ENCODE measurements around the gene SGCA. TPM values are rescaled to one million over a fixed set of nuclear protein-coding genes. Genes with fewer than 3 reads are reported as not detected.

SGCA gene
- total and polyA plus RNA-seq, 2 of the 13 experiments (the other 11 are each of a cell fraction or from before 2014, with no cell fraction given), result not detected

DNA sequence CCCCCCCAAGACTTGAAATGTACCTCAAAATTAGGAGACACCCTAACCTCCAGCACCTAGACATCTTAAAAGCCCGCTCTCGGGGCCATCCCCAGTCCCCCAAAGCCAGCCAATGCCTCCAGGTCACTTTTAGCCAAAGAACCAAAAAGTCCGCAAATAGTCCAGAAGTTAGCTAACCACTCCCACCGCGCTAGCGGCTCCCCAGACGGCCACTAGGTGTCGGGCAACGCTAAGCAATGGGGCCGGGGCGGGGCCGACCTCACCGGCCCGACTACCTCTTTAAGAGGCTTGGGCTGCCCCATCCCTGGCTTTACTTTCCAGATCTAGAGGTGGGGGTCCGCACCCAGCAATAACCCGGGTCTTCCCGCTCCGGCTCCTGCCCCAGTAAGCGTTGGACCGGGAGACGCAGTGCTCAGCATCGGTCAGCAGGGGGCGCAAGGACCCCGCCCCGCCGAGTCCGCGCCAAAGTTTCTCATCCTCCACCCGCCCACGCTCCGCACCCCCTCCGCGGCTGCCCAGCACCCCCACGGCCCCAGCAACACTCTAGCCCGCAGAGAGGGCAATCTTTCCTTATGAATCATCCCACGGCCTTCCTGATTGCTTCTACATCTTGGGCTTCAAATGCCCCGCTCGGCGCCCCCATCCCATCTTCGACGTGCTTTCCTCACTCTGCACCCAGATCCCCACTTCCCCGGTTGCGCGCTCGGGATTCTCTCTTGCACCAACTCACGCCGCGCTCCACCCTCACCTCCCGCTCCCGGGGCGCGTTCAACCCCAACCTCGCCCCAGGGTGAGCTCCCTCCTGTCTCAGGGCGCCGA is 34.9 kb downstream of the SGCA start (continued):
- TF ChIP-seq, protein P1, sequence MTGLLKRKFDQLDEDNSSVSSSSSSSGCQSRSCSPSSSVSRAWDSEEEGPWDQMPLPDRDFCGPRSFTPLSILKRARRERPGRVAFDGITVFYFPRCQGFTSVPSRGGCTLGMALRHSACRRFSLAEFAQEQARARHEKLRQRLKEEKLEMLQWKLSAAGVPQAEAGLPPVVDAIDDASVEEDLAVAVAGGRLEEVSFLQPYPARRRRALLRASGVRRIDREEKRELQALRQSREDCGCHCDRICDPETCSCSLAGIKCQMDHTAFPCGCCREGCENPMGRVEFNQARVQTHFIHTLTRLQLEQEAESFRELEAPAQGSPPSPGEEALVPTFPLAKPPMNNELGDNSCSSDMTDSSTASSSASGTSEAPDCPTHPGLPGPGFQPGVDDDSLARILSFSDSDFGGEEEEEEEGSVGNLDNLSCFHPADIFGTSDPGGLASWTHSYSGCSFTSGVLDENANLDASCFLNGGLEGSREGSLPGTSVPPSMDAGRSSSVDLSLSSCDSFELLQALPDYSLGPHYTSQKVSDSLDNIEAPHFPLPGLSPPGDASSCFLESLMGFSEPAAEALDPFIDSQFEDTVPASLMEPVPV (CRISPR knock-in tag; IDR thresholded peaks at IDR 0.05), result peak; percentile 68; the same call in 1 of the 2 replicates
- TF ChIP-seq SIN3A (IDR thresholded peaks at IDR 0.05; ENCODE audit: borderline replicate concordance, low read depth, low read length), result no peak
- no peak for TF ChIP-seq ZNF326 (CRISPR knock-in tag; IDR thresholded peaks at IDR 0.05; ENCODE audit: borderline replicate concordance)
- TF ChIP-seq HNRNPLL (IDR thresholded peaks at IDR 0.05; ENCODE audit: low read depth, low read length, poor library complexity, severe bottlenecking), result peak; percentile 74
- no peak for TF ChIP-seq ZNF784 (CRISPR knock-in tag; IDR thresholded peaks at IDR 0.05; ENCODE audit: borderline replicate concordance)
- TF ChIP-seq ZIK1 (CRISPR knock-in tag; IDR thresholded peaks at IDR 0.05; ENCODE audit: borderline replicate concordance, low read depth), result no peak
- peak; percentile 58; the same call in 1 of the 2 replicates for TF ChIP-seq ZNF547 (CRISPR knock-in tag; IDR thresholded peaks at IDR 0.05)
- TF ChIP-seq ZNF337 (CRISPR knock-in tag; IDR thresholded peaks at IDR 0.05; ENCODE audit: borderline replicate concordance, low read depth), result no peak
- TF ChIP-seq RFX5 (IDR thresholded peaks at IDR 0.05; ENCODE audit: low read depth, low read length), result no peak
- TF ChIP-seq NFIC (IDR thresholded peaks at IDR 0.05; ENCODE audit: low read length), result no peak
- TF ChIP-seq ZNF44 (CRISPR knock-in tag; IDR thresholded peaks at IDR 0.05), result 0 out of 2 replicates have a peak, but pooled peaks have one; percentile 82
- TF ChIP-seq ZNF607 (CRISPR knock-in tag; IDR thresholded peaks at IDR 0.05; ENCODE audit: borderline replicate concordance), result no peak; the same call in 1 of the 2 replicates
- TF ChIP-seq, protein P2, sequence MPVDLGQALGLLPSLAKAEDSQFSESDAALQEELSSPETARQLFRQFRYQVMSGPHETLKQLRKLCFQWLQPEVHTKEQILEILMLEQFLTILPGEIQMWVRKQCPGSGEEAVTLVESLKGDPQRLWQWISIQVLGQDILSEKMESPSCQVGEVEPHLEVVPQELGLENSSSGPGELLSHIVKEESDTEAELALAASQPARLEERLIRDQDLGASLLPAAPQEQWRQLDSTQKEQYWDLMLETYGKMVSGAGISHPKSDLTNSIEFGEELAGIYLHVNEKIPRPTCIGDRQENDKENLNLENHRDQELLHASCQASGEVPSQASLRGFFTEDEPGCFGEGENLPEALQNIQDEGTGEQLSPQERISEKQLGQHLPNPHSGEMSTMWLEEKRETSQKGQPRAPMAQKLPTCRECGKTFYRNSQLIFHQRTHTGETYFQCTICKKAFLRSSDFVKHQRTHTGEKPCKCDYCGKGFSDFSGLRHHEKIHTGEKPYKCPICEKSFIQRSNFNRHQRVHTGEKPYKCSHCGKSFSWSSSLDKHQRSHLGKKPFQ (CRISPR knock-in tag; IDR thresholded peaks at IDR 0.05; ENCODE audit: insufficient replicate concordance), result no peak
- peak; percentile 73; the same call in 1 of the 2 replicates for TF ChIP-seq ZNF776 (CRISPR knock-in tag; IDR thresholded peaks at IDR 0.05)
- TF ChIP-seq ATAD3A (CRISPR knock-in tag; IDR thresholded peaks at IDR 0.05), result no peak
- 0 out of 2 replicates have a peak, but pooled peaks have one; percentile 30 for TF ChIP-seq AKAP8 (CRISPR knock-in tag; IDR thresholded peaks at IDR 0.05)
- TF ChIP-seq HOXA7 (CRISPR knock-in tag; IDR thresholded peaks at IDR 0.05), result no peak
- TF ChIP-seq ZNF451 (CRISPR knock-in tag; IDR thresholded peaks at IDR 0.05), result no peak
- no peak for TF ChIP-seq RNF219 (CRISPR knock-in tag; IDR thresholded peaks at IDR 0.05)
- TF ChIP-seq ZFX (CRISPR knock-in tag; IDR thresholded peaks at IDR 0.05; ENCODE audit: low read depth), result no peak
